ENCODE data around the gene DNAJC16.
"Not testable (repeated sequence)": the region's sequence is repeated elsewhere in the genome, so short reads cannot be mapped to it uniquely, and the experiment has no call there.

DNAJC16 gene

DNA sequence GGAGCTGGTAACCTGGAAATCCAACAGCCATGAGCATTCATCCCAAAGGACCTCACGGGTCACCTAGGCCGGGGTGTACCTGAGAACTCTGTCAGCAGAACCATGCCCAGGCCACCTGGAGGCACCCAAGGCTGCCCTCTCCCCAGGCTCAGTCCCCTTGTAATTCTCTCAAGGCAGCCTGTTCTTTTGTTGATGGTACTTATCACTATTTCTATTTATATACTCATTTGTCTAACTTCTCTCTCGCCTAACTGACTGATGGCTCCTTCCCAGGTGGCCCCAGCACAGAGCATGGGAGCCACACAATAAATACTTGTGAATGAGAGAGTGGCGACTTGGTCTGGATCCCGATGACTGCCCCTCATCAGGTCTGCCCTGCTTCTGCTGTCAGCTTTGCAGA is 19.4 kb upstream of the DNAJC16 start:
- no peak for FAIRE-seq

DNA sequence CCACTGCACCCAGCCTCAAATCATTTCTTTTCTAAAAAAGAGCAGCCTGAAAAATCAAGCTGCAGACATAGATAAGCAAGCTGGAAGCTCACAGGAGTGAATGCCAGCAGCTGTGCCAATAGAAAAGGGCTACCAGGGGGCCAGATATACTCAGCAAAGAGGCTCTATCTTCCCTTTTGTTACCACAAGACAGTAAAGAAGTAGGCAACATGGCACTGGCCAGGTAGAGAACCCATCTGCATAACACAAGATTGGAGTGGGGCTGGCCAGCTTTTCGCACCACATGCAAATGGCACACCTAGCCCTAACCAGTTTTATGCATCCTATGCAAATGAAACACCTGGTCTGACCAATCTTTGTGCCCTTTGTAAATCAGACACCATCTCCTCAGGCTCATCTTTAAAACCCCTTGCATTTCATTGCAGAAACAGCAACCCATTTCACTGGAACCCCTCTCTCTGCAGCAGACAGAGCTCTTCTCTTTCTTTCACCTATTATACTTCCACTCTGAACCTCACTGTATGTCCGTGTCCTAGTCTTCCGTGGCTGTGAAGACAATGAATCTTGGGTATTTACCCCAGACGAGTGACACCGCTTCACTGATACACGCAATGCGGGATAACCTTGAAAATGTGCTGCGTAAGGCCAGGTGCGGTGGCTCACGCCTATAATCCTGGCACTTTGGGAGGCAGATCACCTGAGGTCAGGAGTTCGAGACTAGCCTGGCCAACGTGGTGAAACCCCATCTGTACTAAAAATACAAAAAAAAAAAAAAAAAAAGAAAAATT is 17.8 kb upstream of the DNAJC16 start:
- no peak for FAIRE-seq

DNA sequence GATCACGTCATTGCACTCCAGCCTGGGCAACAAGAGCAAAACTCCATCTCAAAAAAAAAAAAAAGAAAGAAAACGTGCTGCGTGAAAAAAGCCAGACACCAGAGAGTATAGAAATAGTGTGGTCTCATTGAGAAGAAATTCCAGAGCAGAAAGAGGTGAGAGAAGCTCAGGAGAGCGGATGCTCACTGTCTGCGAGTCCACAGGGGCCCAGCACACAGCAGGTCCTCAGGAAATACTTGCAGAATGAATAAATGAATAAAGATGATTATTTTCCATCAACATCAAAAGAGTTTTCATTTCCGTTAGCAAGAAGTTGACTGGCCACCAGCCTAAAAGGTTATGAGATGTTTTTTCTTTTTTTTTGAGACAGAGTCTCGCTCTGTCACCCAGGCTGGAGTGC is 17.1 kb upstream of the DNAJC16 start:
- FAIRE-seq: no peak

DNA sequence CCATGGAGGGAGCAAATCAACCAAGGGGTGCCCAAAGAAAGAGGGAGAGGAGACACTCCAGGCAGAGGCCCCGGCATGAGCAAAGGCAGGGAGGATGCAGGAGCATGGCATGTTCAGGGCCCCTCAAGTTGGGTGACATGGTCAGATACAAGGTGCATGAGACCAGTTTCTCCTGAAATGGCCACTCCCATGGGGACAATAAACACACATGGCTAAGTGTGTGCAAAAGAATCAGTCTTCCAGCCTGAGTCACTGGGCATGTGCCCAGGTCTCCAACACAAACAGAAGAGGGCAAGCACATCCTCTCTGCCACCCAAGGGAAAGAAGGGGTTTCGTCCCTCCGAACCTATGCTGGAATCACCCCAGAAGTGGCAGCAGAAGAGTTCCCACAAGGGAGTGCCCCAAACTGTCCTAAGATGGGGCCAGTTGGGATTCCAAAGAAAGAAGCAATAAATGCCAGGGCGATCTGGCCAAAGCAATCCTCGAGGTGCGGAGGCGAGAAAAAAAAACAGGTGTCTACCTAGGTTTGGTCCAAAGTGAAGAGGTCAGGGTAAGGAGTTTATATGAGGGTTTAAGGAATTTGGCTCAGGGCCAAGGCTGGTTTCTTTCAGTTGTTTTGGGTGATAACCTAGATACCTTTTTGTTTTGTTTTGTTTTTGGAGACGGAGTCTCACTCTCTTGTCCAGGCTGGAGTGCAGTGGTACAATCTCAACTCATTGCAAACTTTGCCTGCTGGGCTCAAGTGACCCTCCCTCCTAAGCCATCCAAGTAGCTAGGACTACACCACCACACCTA is 15.8 kb upstream of the DNAJC16 start:
- FAIRE-seq: no peak

- FAIRE-seq: no peak
Observed at GRCh38 chr1:15513192-15513591, 13.5 kb upstream of the DNAJC16 start.

- FAIRE-seq: no peak
Observed at GRCh38 chr1:15513919-15514318, 12.7 kb upstream of the DNAJC16 start.

DNA sequence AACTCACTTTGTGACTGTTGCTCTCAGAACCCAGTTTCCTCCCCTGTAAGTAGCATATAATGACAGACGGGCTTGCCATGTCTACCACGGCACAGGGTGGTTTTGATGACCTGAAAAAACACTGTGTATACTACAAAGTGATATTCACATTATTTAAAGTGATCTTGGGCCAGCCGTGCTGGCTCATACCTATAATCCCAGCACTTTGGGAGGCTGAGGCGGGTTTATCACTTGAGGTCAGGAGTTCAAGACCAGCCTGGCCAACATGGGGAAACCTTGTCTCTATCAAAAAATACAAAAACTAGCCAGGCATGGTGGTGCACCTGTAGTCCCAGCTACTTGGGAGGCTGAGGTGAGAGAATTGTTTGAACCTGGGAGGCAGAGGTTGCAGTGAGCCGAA is 12.1 kb upstream of the DNAJC16 start:
- not testable (repeated sequence) for FAIRE-seq

DNA sequence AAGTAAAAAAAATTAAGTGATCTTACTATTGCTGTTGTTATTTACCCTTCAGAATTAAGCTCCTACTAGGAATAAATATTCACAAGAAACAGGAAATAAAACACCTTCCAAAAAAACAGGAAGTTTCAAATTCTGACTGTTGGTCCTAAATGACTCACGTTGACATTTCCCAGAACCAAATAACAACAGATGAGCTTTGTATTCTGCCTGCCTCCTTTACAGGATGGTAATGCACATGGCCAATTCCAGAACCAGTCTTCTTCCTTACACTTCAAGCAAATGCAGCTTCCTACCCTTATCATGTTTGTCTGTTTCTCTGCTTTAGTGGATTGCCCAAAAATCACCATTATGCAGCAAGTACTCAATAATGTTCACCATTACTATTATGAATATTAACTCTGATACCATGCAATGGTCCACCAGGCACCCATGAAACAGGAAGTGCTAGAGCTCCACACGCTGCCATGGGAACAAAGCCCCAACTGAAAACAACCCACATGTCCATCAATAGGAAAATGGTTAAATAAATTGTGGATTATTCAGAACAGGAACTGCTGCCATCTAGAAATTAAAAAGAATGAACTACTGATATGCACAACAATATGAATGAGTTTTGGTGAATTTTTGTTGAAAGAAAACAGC is 11.5 kb upstream of the DNAJC16 start:
- FAIRE-seq: no peak

GRCh38 chr1:15519625-15520024 is 7.0 kb upstream of the DNAJC16 start:
- no peak for FAIRE-seq

GRCh38 chr1:15521206-15521906 is 5.3 kb upstream of the DNAJC16 start:
- FAIRE-seq: not testable (repeated sequence)

GRCh38 chr1:15522551-15522950 is 4.1 kb upstream of the DNAJC16 start:
- no peak for FAIRE-seq

DNA sequence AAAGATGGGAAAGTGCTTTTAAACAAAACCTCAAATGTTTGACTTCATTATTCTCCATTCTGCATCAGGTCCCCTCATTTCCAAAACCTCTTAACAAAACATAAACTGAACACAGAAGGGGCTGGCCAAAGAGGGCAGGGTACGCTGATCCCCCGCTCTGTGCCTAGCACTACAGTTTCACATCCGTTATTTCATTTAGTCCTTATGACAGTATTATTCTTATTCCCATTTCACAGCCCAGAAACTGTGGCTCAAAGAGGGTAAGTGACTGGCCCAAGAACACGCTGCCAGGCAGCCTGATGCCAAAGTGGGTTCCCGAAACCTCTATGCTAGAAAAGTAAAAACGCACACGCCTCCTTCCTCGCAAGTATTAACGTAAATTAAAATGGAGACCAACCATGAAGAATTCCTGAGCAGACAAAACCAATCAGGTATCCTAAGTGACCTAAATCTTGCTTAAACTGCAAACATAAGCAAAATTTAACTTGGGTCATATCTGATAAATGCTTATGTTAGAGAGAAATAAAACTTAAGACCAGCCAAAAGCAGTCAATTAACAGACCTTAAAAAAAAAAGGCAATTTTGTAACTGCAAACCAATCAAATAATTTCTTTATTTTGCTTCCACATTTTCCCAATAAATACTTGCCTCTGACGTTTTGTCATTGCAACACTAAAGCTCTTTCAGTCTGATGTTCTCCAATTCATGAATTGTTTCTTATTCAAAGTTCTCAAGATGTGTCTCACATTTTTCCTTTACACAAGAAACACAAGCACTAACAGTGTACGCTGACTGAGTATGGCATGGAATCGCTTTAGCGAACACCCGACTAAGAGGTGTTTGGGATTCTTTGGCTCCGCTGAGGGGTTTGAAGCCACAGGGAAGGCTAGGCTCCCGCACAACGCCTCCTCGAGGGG is 3.3 kb upstream of the DNAJC16 start:
- peak; percentile 31 for FAIRE-seq

GRCh38 chr1:15524021-15524282 is 2.7 kb upstream of the DNAJC16 start, which contains the start of gene CASP9:
Gene CASP9, minus strand, starts transcription at chr1:15524215. Its CDS starts 15 bp downstream, at chr1:15524200.
- no peak for FAIRE-seq

DNA sequence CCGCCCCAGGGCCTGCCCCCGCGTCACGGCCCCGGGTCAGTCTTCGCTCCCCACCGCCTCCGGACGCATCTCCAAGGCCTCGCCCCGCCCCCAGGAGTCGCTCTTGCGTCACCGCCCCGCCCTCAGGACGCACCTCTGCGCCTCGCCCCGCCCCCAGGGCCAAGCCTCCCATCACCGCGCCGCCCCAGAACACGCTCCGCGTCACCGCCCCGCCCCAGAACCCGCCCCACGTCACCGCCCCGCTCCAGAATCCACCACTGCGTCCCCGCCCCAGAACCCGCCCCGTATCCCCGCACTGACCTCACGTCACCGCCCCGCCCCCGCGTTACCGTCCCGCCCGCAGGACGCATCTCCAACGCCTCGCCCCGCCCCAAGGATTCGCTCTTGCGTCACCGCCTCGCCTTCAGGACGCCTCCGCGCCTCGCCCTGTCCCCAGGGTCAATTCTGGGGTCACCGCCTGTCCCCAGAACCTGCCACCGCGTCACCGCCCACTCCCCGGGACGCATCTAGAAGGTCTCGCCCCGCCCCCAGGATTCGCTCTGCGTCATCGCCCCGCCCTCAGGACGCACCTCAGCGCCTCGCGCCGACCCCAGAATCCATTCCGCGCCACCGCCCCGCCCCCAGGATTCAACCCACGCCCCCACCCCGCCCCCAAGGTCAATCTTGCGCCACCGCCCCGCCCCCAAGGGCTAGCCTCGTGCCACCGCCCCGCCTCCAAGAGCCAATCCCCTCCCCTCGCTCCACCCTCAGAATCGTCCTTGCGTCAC is 2.2 kb upstream of the DNAJC16 start:
- no peak for FAIRE-seq

DNA sequence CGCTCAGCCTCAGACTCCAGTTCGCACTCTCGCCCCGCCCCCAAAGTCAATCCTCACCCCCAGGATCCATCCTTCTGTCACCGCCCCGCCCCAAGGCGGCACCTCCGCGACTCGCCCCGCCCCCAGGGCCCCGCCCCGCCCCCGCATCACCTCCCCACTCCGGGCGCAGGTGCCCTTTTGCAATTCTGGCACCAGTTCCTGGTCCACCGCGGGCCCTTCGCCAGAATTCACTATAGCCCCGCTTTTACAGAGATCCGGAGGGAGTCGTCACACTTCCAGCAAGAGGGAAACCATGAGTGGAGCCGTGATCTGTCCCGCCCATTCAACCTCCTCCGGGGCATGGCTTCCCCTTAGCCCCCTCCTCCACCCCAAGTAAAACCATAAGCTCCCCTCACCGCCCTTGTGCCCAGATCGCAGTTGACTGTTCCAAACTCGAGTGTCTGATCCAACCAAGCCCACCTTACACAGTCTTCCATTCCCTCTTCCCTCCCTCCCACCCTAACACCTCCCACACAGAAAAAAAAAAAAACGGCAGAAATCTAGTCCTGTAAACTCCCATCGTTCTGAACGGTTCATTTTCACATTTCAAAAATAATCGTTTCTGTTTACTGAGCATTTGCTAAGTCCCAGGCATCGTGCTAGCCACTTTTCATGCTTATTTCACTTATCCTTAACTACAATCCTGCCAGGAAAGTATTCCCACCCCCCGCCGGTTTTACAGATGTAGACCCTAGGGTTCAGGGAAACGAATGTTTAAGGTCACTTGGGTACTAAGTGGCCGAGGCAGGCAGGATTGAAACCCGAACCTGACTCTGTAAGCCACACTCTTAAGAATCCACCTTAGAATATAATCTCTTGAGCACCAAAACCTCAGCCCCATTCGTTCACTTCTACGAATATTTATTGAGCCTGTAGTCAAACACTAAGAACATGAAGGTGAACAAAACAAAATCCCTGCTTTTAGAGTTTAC is 1.3 kb upstream of the DNAJC16 start:
- peak; percentile 43 for FAIRE-seq

- no peak for FAIRE-seq
Observed at GRCh38 chr1:15526021-15526489, 593 bp upstream of the DNAJC16 start.

GRCh38 chr1:15531003-15531402 is 4.4 kb downstream of the DNAJC16 start:
- no peak for FAIRE-seq

DNA sequence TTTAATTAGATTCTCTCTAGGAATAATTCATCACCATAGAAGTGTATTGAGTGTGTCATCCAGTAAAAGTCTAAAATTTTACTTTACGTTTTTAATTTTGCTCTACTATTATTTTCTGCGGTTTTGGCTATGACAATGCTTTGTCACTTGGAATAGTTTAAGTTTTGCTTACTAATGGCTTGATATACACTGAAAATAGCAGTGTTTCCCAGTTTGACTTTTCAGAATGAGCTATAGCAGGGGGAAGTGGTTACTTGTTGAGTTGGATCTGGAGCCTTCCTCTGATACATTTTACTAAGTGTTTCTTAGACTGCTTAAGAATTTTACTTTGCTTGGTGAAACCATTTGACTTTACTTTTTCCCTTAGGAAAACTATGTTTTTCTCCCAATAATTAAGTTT is 5.0 kb downstream of the DNAJC16 start:
- no peak for FAIRE-seq

- no peak for FAIRE-seq
Observed at GRCh38 chr1:15538771-15539170, 12.1 kb downstream of the DNAJC16 start.

DNA sequence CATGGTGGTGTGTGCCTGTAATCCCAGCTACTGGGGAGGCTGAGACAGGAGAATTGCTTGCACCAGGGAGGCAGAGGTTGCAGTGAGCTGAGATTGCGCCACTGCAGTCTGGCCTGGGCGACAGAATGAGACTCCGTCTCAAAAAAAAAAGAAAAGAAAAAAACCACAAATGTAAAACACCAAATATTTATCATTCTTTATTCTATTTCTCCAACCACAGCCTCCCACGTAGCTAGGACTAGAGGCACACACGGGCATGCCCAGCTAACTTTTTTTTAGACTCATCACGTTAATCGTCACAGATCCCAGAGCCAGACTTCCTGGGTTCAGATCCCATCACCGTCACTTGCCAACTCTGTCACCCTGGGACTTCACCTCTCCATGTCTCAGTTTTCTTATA is 13.5 kb downstream of the DNAJC16 start:
- no peak for FAIRE-seq
